GM19023 (cell line): Measurements from ENCODE around the gene DUS3L.

ENCODE experiments used
- ATAC-seq: cut with Tn5 transposase; IDR thresholded peaks from one replicate; pipeline ENCODE4 v1.9.1; 2021; ENCODE audit warnings: mild to moderate bottlenecking, moderate library complexity; ENCODE audit not compliant: unreplicated experiment

DUS3L gene, protein sequence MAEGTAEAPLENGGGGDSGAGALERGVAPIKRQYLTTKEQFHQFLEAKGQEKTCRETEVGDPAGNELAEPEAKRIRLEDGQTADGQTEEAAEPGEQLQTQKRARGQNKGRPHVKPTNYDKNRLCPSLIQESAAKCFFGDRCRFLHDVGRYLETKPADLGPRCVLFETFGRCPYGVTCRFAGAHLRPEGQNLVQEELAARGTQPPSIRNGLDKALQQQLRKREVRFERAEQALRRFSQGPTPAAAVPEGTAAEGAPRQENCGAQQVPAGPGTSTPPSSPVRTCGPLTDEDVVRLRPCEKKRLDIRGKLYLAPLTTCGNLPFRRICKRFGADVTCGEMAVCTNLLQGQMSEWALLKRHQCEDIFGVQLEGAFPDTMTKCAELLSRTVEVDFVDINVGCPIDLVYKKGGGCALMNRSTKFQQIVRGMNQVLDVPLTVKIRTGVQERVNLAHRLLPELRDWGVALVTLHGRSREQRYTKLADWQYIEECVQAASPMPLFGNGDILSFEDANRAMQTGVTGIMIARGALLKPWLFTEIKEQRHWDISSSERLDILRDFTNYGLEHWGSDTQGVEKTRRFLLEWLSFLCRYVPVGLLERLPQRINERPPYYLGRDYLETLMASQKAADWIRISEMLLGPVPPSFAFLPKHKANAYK

DNA sequence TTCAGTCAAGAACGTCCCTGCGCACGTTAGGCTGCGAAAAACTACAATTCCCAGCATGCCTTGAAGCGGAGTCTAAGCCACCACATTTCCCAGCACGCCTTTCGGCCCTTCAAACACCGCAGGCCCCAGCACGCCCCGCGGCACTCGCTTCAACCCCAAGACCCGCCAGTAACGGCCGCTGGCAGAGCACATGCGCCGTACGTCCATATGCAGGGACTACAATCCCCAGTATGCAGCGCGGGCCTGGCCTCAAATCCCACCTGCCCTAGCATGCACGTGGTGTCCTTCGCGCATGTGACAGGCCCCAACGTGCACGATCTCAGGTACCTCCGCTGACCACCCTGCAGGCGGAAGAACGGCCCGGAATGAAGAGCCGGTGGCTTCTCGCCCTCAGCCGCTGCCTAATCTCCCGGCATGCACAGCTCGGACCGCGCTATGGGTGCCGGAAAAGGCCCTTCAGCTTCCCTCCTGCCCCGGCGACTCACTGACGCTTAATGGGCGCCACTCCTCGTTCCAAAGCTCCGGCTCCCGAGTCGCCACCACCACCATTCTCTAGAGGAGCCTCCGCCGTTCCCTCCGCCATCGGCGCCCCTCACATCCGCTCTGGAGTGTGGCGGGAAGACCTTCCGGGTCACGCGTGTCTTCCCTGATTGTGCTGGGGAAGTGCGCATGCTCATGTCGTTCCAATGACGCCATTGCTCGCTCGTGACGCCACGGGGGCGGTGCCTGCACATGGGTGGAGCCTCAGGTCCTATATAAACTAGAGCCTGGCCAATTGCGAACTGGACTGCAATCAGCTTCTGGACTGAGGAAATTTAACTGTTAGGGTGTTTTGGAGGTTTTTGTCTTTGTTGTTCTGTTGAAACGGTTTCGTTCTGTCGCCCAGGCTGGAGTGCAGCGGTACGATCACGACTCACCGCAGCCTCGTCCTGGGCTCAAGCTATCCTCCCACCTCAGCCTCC is at the start of gene DUS3L:
Gene DUS3L, minus strand, starts transcription at position 605 of the 962 bp plus-strand sequence. Its CDS starts 22 bp downstream, at position 583.
- ATAC-seq: peak; percentile 81

DNA sequence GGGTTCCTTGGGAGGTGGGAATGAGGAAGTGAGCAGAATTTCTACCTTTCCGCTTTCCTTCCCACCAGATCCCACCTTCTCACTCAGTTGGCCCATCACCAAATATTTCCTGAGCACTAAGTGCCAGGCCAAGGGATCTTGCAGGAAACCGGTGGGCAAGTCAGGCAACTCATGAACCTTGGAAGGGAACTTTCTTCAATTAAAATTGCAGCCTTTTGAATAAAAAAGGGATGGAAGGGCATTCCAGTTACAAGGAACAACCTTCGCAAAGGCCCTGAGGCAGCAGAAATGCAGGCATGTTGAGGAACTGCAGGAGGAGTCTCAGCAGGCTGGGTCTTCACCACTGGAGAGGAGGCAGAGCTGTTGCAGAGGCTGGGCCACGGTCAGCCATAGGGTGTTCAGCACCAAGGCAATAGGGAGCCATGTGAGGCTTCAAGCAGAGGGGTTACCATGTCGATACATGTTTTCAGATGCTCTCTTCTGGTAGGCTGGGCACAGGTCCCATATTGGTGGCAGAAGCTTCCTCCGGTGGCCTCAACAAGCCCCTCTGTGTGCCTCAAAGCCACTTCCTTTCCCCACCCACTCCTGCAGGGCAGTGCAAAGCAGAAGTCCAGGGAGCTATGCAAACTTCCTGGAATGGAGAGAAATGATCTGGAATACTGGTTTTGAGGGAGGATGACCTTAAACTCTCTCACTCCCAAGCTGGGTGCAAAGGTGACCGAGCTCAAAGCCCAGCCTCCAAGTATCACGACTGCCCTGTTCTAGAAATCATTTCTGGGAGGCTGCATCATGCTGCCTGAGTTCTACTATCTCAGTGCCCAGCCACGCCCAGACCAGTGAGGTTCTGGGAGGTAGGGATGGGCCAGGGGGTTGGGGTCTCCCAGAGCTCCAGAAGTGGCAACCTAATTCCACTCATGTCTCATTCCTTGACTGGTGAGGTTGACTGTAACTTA is 48.4 kb upstream of the DUS3L start, which contains the start of gene FUT6:
Gene FUT6, minus strand, starts transcription at position 638 of the 953 bp plus-strand sequence. CDS start 7,135 bp downstream, outside the sequence.
- no peak for ATAC-seq

DNA sequence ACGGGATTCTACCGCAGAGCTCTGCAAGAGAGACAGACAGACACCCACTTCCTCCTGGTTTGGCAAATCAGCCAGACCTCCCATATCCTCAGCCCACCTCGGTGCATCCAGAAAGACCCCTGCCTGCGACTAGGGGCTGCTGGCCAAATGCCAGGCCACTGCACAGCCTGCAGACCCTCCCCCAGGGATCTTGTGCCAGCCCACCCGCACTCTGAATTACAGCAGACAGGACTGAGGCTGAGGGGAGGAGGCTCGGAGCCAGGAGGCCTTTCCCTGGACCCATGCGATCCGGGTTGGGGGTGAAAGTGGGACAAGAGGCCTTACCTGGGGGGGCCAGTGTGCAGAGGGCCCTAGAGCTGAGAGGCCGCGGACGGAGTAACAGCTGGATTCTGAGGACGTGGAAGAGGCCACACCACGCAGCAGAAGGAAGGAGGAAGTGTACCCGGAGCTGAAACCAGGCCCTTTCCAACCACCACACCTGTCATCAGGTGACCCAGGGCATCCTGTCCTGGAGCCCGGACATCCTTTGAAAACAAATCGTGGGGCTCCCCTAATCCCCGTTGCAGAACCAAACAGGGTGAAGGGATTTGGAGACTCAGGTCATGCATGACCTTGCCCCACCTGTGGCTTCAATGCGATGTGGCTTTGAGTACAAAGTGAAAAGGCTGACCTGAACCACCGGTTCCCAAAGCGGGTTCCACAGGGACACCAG is 47.5 kb upstream of the DUS3L start:
- no peak for ATAC-seq

DNA sequence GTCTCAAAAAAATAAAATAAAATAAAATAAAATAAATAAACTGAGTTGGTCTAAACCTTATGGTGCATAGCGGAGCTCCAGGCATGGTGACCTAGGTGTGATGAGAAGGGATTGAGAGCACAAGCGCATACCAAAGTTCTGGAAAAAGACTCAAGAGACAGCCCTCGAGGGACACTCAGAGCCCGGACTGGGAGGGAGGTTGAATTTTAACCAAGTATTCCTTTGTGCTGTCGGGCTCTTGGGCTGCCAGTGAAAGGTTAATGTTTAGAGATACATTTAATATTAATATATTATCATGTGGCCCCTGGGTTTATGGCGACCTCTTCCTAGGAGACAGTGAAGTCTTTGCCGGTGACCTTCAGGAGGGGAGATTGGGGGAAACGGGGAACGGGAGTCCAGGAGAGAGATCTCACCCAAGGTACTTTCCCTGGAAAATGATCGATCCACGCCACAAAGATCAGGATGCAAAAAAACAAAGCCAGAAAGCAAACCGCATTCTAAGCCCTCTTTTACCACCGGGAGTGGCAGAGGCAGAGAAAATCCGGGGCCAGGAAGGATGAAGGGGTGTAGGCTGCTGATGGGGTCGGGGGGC is 46.9 kb upstream of the DUS3L start:
- no peak for ATAC-seq

DNA sequence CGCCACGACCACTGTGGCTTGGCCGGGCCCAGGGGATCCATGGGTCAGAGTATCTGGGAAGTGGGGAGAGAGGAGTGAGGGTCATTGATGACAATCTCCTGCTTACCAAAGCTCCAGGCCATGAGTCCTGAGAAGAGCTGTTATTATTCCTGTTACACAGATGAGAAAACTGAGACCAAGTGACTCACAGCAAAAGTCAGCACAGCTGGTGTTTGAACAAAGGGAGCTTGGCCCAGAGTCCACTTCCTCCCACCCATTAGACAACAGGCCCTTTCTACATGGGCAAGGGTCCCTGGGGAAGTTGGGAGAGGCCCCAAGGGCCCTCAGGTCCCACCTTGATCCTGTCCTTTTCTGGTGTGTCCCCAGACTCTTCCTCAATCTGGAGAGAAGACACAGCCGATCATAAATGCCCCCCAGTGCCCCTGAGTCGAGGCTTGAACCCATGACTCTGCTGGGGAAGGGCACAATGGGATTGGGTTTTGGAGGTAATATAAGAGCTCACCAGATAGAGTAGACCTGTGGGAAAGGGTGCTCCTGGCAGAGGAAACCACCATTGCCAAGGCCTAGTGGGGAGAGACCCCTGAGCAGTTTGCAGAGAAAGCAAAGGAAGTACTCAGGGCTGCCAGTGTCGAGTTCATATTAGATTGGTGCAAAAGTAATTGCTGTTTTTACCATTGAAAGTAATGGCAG is 41.7 kb upstream of the DUS3L start:
- no peak for ATAC-seq

DNA sequence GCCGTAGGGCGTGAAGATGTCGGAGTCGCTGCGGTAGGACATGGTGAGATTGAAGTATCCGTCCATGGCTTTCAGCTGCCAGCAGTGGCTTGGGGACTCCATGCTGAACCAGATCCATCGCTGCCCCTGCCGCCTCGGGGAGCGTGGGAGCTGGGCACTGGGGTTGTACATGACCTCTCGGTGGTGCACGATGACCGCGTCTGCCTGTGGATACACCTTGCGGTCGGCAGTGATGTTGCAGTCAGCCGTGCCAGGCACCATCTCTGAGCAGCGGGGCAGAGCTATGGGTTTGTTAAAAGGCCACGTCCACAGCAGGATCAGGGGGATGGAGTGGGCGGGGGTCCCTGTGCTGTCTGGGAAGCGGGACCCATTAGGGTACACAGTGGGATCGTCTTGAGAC is 41.1 kb upstream of the DUS3L start:
- ATAC-seq: no peak

DNA sequence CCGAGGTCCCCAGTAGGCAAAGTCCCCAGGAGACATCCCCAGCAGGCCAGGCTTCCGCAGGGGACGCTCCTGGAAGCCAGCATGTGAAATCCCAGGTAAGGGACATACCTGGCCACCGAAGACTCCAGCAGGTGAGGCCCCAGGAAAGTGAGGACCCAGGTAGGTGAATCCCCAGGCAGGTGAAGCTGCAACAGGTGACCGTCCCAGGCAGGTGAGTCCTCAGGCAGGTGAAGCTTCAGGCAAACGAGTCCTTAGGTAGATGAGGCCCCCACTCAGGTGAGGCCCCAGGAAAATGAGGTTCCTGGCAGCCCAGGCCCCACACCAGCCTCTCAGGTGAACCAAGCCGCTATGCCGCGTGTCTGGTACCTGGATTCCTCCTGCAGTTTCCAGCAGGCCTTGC is 40.2 kb upstream of the DUS3L start:
- no peak for ATAC-seq

DNA sequence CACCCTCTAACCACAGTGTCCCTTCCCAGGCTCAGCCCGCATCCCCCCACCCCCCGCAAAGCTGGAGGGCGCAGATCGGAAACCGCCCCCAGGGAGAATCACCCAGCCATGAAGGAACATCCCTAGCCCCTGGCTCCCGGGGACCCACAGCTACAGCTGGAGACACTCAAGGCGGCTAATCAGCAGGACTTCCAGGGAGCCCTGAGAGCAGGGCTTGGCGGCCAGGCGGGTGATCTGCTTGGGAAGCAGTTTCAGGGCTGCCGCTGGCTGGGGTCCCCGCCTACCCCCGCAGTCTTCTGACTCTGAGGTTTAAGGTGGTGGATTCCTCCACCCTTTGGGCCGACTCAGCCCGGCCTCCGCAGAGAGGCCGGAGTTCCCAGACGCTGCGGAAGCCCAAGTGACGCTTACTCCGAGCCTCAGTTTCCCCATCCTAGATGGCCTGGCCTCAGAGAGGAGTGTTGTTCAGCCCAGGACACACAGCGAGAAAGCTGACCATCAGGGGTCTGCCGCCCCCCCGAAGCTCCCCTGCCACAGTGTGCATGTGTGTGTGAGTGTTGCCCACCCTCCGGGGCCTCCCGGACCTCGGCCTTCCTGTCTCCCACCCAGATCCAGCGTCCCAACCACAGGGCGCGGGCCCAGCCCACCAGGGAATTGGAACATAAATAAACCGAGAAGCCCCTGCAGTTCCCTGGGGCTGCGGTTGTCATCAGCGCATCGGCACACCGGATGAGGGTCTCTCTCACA is 38.8 kb upstream of the DUS3L start:
- ATAC-seq: no peak

DNA sequence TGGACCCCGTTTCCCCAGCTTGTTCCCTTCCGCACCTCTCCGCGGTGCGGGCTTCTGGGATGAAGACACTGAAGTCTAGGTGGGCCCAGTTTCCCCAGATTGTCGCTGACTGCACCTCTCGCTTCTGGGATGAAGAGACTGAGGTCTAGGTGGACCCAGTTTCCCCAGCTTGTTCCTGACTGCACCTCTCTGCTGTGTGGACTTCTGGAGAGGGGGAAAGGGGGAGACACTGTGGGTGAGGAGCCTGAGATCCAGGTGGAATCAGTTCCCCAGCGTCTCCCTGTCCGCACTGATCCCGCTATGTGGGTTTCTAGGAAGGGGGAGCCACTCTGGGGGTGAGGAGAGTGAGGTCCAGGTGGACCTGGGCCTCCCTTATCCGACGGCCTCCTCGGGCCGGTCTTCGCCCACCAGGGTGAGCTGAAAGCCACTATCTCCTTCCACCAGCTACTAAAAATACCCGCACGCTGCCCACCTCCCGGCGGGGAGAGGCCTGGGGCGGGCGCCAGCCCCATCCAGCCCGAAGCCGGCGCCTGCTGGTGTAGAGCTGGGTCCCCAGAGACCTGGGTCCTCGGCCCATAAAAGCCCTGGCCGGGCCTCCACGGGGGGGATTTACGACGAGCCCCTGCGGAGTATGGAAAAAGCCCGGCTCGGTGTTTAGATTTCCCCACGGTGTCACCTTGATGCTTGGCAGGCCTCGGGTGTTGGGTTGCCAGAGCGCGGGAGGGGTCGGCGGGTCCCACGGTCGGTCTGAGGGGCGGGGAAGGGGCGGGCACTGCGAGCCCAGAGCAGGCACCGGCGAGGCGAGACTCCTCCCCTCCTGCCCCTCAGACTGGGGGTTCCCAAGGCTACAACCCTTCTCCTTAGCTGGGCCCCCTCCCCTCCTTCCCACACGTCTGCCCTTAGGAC is 38.0 kb upstream of the DUS3L start:
- ATAC-seq: no peak

DNA sequence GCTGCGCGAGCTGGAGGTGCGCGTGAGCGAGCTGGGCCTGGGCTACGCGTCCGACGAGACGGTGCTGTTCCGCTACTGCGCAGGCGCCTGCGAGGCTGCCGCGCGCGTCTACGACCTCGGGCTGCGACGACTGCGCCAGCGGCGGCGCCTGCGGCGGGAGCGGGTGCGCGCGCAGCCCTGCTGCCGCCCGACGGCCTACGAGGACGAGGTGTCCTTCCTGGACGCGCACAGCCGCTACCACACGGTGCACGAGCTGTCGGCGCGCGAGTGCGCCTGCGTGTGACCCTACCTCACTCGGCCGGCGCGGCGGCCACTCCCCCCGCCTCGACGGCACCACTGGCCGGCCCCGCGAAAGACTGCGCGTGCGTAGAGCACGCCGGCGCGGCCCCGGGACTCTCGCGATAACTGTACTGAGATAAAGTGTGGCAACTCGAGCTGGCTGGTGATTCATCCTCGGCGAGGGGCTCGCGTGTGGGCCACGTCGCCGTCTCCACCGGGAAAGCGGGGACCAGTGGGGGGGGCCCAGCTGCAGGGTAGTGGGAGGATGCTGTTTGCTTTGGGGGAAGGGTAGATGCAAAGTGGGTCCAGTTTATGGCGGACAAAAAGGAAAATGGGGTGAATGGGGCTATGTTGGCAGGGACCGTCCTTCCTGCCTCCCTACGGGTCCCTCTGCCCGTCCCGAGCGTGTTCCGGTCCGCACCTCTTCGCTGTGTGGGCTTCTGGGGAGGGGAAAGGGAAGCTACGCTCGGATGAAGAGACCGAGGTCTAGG is 37.1 kb upstream of the DUS3L start:
- ATAC-seq: peak; percentile 69

DNA sequence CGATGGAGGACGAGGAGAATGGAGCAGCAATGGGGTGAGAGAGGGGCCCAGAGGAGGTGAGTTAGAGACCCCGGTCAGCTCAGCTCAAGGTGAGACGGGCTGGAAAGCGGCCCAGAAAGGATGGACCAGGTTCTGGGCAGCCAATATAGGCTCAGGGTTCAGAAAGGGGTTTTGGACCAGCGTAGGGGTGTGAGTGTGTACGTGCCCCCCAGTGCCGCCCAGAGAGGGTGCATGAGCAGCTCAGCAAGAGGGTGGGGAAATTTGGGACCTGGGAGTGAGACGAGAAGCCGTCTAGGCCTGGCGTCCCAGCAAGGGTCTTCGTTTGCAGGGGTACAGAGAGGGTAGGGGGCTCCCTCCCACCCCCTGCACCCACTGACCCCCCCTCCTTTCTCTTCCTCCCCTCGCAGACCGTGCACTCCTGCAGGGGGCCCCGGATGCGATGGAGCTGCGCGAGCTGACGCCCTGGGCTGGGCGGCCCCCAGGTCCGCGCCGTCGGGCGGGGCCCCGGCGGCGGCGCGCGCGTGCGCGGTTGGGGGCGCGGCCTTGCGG is 36.5 kb upstream of the DUS3L start:
- ATAC-seq: no peak

DNA sequence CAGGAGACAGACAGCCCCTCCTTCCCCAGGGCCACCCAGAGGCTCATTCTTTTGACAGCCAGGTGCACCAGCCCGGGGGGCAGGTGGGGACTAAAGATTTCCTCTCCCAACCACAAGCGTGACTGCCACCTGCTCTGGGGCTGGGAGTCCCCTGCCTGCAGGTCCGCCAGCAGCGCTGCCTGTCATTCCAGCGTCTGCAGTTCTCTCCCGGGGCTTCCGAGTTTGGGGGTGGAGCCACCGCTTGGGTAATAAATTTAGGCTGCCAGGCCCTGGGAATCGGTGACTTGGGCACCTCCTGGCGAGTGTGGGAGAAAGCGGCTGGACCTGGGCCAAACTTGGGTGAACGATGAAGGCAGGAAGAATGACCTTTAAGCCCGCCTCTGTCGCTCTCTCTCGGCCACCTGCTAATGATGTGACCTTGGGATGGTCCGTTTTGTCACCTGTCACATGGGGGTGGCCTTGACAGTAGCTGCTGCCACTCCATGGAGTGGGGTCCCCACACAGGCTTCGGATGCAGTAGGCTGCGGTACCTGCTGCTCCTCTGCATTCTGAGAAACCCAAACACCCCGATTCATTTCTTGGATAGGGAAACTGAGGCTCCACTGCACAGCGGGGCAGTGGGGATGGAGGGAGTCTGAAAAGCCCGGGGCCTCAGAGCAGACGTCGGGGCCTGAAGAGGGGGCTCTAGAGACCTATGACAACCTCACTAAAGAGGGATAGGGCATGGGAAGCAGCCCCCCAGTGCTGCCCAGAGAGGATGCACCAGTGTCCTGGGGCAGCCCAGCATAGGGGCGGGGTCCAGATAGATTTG is 35.8 kb upstream of the DUS3L start:
- no peak for ATAC-seq

DNA sequence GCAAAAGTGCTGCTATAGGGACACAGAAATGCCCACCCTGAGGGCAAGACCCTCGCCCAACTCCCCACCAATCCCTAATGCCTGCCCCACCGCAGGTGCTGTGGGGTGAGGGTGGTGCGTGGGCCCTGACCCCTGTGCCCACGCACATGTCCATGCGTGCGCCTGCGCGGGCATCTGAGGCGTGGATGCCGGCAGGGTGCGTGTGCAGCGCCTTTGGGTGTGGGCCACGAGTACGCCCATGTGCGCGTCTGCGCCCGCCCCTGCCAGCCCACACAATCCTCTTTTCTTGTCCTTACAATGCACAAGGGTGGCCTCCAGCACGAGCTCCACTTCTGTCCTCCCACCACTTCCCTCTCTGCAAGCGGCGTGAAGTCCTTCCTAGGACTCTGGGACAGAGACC is 34.2 kb upstream of the DUS3L start:
- ATAC-seq: no peak

DNA sequence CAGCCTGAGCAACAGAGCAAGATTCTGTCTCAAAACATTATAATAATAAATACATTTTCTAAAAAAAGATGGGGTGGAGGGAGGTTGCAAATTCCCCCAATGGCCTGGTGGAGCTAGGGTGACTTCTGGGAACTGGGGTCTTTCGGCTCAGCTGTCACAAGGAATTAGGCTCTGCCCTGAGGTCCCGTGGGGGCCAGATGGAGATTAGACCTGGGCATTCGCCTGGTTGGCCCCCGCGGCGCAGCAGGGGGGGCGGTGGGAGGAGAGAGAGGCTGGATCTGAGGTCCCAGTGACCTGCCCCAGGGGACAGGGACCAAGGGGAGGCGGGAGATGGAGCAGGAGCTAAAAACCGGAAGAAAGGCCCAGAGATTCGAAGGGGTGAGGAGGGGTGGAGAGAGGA is 33.8 kb upstream of the DUS3L start:
- ATAC-seq: no peak
